Measurements from ENCODE around the gene TYW5. TPM values are rescaled to one million over a fixed set of nuclear protein-coding genes. Genes with fewer than 3 reads are reported as not detected.

TYW5 gene
- total RNA-seq, 1 donor: 12.1 TPM

- H3K4me3 ChIP-seq (ENCODE audit: low read depth, low read length): no peak overlapping the region
- DNase-seq (ENCODE audit: low read depth): no peak
- TF ChIP-seq CTCF (IDR thresholded peaks at IDR 0.05; ENCODE audit: insufficient read depth, low read depth, low read length): no peak
These were observed 29.5 kb upstream of the TYW5 start for GRCh38 chr2:199984755-199985154.

GRCh38 chr2:199984159-199984558 is 28.9 kb upstream of the TYW5 start:
- DNase-seq (ENCODE audit: low read depth): no peak
- TF ChIP-seq CTCF (IDR thresholded peaks at IDR 0.05; ENCODE audit: insufficient read depth, low read depth, low read length): no peak

GRCh38 chr2:199983534-199983933 is 28.2 kb upstream of the TYW5 start:
- DNase-seq (ENCODE audit: low read depth): no peak
- H3K4me3 ChIP-seq (ENCODE audit: low read depth, low read length): no peak overlapping the region
- TF ChIP-seq CTCF (IDR thresholded peaks at IDR 0.05; ENCODE audit: insufficient read depth, low read depth, low read length): no peak

More at GRCh38 chr2:199984159-199984558, 28.9 kb upstream of the TYW5 start:
- no peak overlapping the region for H3K4me3 ChIP-seq (ENCODE audit: low read depth, low read length)

GRCh38 chr2:199982126-199982843 is 27.0 kb upstream of the TYW5 start:
- no peak overlapping the region for H3K4me3 ChIP-seq (ENCODE audit: low read depth, low read length)
- no peak for DNase-seq (ENCODE audit: low read depth)
- TF ChIP-seq CTCF (IDR thresholded peaks at IDR 0.05; ENCODE audit: insufficient read depth, low read depth, low read length): no peak

GRCh38 chr2:199979832-199980628 is 24.7 kb upstream of the TYW5 start:
- H3K4me3 ChIP-seq (ENCODE audit: low read depth, low read length): peak overlapping the region; percentile 27
- peak; percentile 87 for DNase-seq (ENCODE audit: low read depth)
- peak; percentile 83 for TF ChIP-seq CTCF (IDR thresholded peaks at IDR 0.05; ENCODE audit: insufficient read depth, low read depth, low read length)

- TF ChIP-seq CTCF (IDR thresholded peaks at IDR 0.05; ENCODE audit: insufficient read depth, low read depth, low read length): no peak
- H3K4me3 ChIP-seq (ENCODE audit: low read depth, low read length): no peak overlapping the region
- no peak for DNase-seq (ENCODE audit: low read depth)
These were observed 24.1 kb upstream of the TYW5 start for GRCh38 chr2:199979398-199979797.

Data from fibroblast of villous mesenchyme (primary cell).